ENCODE data around the gene NPHP4. TPM values are rescaled to one million over a fixed set of nuclear protein-coding genes. Genes with fewer than 3 reads are reported as not detected.

Gene NPHP4
- total and polyA plus RNA-seq, 2 donors (not counting 3 experiments of a cell fraction or from before 2014, with no cell fraction given) = 4.4 to 11.7 TPM

- Histone ChIP-seq H3K27ac (ENCODE audit: insufficient read depth, low read depth, low read length) (no peak overlapping the region), H3K36me3 (ENCODE audit: control insufficient read depth in 2 of 2, extremely low read depth in 1 of 2, insufficient read depth in 2 of 2, low read length in 2 of 2) (no peaks in the 10 kb centered on the region), H3K4me2 (ENCODE audit: insufficient read depth, low read length) (no peak overlapping the region), H3K27me3 (ENCODE audit: control insufficient read depth in 2 of 2, insufficient read depth in 2 of 2, low read length in 2 of 2) (no peaks in the 10 kb centered on the region), H3K4me3 (replicated peaks in 1 of 3; ENCODE audit: insufficient read depth in 1 of 3, low read depth in 1 of 3, low read length in 3 of 3) (no peak overlapping the region), H3K4me1 (ENCODE audit: control insufficient read depth, extremely low read depth, insufficient read depth, low read length) (no peaks in the 10 kb centered on the region), H4K20me1 (replicated peaks; ENCODE audit: control insufficient read depth, extremely low read depth, insufficient read depth, low read length) (no peaks in the 10 kb centered on the region), H2AFZ (ENCODE audit: low read depth, low read length) (no peak overlapping the region), H3K9ac (replicated peaks; ENCODE audit: extremely low read depth, insufficient read depth, low read length) (no peak overlapping the region), H3K9me3 (replicated peaks; ENCODE audit: control insufficient read depth, insufficient read depth, low read length) (no peaks in the 10 kb centered on the region), H3K79me2 (ENCODE audit: control insufficient read depth, insufficient read depth, low read length) (no peaks in the 10 kb centered on the region), H3K9me1 (replicated peaks; ENCODE audit: control insufficient read depth, extremely low read depth, insufficient read depth, low read length) (no peaks in the 10 kb centered on the region)
- FAIRE-seq = no peak
- TF ChIP-seq FOS (IDR thresholded peaks at IDR 0.05; ENCODE audit: borderline replicate concordance, insufficient read depth, low read length) = no peak
- no peak for TF ChIP-seq EZH2 (IDR thresholded peaks at IDR 0.05; ENCODE audit: borderline replicate concordance, low read depth, low read length, severe bottlenecking)
- TF ChIP-seq CTCF (IDR thresholded peaks at IDR 0.05; ENCODE audit: extremely low read depth in 1 of 2, insufficient read depth in 1 of 2, low read depth in 1 of 2, low read length in 2 of 2) = no peak
- TF ChIP-seq POLR2AphosphoS5 (IDR thresholded peaks at IDR 0.05; ENCODE audit: insufficient read depth, low read depth, low read length) = no peak
- TF ChIP-seq MAX (IDR thresholded peaks at IDR 0.05; ENCODE audit: insufficient read depth, insufficient read length) = no peak
- no peak for TF ChIP-seq GATA2 (IDR thresholded peaks at IDR 0.05; ENCODE audit: insufficient read depth, insufficient read length, low read depth, low read length)
- TF ChIP-seq POLR2A (IDR thresholded peaks at IDR 0.05; ENCODE audit: low read depth, low read length) = no peak
- TF ChIP-seq MYC (IDR thresholded peaks at IDR 0.05; ENCODE audit: low read depth, low read length) = no peak
- TF ChIP-seq JUN (IDR thresholded peaks at IDR 0.05; ENCODE audit: borderline replicate concordance, insufficient read depth, insufficient read length, low read depth) = no peak
- BruUV-seq (replicated peaks) = no TSS peak
- intact Hi-C loops (cut with micrococcal nuclease) (no loop called here), dilution Hi-C loops (cut with MboI; ENCODE audit: extremely low pct_ligation_motif_present, low sequenced_read_pairs) (no loop called here)
- ChIA-PET POLR2A (no interaction called here), CTCF (no interaction called here)
- no peak for DNase-seq (ENCODE audit: low read depth, low spot score)
These were observed 178.7 kb downstream of the NPHP4 start for GRCh38 chr1:5813480-5813879.

Small RNAs within 50 kb of the gene (microRNA-seq; reads per million reads assigned to microRNA genes)
- gene MIR4689 (ENCODE audit: borderline number of aligned reads, borderline replicate concordance) = not detected

Small RNAs within 50 kb of the gene (small RNA-seq; reads per million reads assigned to genes)
- gene MIR4689 (ENCODE audit: insufficient read depth, insufficient read length, low read depth, low replicate concordance) = not detected

Other genes starting within 250 kb of the NPHP4 start
- 3.8 and 4.6 TPM in 2 replicates for gene KCNAB2, start 53.5 kb upstream of the NPHP4 start, total RNA-seq
- 2.2 and 2.4 TPM in 2 replicates for gene KCNAB2, start 53.5 kb upstream of the NPHP4 start, polyA plus RNA-seq
- gene CHD5, start 187.9 kb upstream of the NPHP4 start, total RNA-seq = 0.11 and 0.14 TPM in 2 replicates
- 0.03 and 0.04 TPM in 2 replicates for gene CHD5, start 187.9 kb upstream of the NPHP4 start, polyA plus RNA-seq
- 343 and 372 TPM in 2 replicates for gene RPL22, start 207.2 kb upstream of the NPHP4 start, total RNA-seq
- gene RPL22, start 207.2 kb upstream of the NPHP4 start, polyA plus RNA-seq = 52.2 and 71.2 TPM in 2 replicates
- 2.4 and 8.2 TPM in 2 replicates for gene RNF207, start 213.7 kb upstream of the NPHP4 start, total RNA-seq
- 3.2 and 9.6 TPM in 2 replicates for gene RNF207, start 213.7 kb upstream of the NPHP4 start, polyA plus RNA-seq
- gene ICMT, start 243.5 kb upstream of the NPHP4 start, total RNA-seq = 66.4 and 66.5 TPM in 2 replicates
- 35.5 and 39.2 TPM in 2 replicates for gene ICMT, start 243.5 kb upstream of the NPHP4 start, polyA plus RNA-seq

Measured in endothelial cell of umbilical vein (primary cell).